ENCODE measurements around the gene RASSF10.

DNA sequence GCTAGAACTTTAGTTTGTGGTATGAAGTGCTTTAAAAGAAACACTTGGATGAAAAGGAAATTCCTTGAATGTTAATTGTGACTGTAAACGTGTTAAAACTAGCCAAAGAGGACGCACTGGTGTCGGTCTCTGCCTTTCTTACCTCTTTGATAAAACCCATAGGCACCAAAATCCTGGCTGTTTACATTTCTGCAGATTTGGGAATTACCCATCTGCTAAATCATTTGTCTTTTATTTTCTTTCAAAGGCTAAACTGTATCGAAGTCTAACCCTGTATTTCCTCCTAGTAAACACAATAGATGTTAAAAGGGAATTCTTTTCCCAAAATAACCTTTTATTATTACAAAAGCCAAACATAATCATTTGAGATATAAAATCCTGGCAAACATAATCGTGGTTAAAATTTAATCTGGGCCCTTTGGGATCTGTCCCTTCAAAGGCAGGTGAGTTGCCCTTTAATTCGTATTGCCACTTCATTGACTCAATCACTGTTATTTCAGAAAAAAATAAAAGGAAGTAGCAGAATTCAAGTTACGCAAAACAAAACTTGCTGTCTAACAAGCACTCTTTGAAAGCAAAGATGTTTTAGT is 2.4 kb downstream of the RASSF10 start:
- TF ChIP-seq, protein P1, sequence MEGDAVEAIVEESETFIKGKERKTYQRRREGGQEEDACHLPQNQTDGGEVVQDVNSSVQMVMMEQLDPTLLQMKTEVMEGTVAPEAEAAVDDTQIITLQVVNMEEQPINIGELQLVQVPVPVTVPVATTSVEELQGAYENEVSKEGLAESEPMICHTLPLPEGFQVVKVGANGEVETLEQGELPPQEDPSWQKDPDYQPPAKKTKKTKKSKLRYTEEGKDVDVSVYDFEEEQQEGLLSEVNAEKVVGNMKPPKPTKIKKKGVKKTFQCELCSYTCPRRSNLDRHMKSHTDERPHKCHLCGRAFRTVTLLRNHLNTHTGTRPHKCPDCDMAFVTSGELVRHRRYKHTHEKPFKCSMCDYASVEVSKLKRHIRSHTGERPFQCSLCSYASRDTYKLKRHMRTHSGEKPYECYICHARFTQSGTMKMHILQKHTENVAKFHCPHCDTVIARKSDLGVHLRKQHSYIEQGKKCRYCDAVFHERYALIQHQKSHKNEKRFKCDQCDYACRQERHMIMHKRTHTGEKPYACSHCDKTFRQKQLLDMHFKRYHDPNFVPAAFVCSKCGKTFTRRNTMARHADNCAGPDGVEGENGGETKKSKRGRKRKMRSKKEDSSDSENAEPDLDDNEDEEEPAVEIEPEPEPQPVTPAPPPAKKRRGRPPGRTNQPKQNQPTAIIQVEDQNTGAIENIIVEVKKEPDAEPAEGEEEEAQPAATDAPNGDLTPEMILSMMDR (IDR thresholded peaks at IDR 0.05): no peak
- no peak for TF ChIP-seq POLR2A (IDR thresholded peaks at IDR 0.05)
